ENCODE data around the gene MRE11. TPM values are rescaled to one million over a fixed set of nuclear protein-coding genes. Genes with fewer than 3 reads are reported as not detected.
"Not testable (repeated sequence)": the region's sequence is repeated elsewhere in the genome, so short reads cannot be mapped to it uniquely, and the experiment has no call there.

Gene MRE11
- total RNA-seq, 1 donor from 2014 or later: 7.3 TPM

DNA sequence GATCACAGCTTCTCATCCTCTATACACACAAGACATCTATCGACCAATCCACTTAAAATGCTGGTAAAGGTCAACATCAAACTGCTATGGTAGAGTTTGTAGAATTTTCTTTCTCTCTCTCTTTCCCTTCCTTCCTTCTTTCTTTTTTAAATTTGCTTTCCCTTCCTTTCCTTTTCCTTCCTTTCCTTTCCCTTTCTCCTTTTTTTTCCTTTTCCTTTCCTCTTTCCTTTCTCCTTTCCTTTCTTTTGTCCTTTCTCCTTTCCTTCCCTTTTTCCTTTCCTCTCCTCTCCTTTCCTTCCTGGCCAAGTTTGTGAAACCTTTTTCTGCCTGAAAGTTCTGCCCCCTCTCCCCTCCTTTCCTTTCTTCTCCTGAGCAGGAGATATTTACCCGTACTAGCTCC, 21.8 kb upstream of the MRE11 start:
- Histone ChIP-seq H3K4me1 (peaks cover 16% of the 10 kb centered on the region), H3K27ac (replicated peaks) (no peak overlapping the region), H3K27me3 (ENCODE audit: low read depth) (peaks cover 26% of the 10 kb centered on the region), H3K36me3 (no peaks in the 10 kb centered on the region), H3K9me3 (replicated peaks) (no peaks in the 10 kb centered on the region), H3K4me3 (no peak overlapping the region)
- TF ChIP-seq, protein P1, sequence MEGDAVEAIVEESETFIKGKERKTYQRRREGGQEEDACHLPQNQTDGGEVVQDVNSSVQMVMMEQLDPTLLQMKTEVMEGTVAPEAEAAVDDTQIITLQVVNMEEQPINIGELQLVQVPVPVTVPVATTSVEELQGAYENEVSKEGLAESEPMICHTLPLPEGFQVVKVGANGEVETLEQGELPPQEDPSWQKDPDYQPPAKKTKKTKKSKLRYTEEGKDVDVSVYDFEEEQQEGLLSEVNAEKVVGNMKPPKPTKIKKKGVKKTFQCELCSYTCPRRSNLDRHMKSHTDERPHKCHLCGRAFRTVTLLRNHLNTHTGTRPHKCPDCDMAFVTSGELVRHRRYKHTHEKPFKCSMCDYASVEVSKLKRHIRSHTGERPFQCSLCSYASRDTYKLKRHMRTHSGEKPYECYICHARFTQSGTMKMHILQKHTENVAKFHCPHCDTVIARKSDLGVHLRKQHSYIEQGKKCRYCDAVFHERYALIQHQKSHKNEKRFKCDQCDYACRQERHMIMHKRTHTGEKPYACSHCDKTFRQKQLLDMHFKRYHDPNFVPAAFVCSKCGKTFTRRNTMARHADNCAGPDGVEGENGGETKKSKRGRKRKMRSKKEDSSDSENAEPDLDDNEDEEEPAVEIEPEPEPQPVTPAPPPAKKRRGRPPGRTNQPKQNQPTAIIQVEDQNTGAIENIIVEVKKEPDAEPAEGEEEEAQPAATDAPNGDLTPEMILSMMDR (IDR thresholded peaks at IDR 0.05; ENCODE audit: borderline replicate concordance): no peak
- no peak for DNase-seq
- intact Hi-C loops (cut with micrococcal nuclease): no loop called here

DNA sequence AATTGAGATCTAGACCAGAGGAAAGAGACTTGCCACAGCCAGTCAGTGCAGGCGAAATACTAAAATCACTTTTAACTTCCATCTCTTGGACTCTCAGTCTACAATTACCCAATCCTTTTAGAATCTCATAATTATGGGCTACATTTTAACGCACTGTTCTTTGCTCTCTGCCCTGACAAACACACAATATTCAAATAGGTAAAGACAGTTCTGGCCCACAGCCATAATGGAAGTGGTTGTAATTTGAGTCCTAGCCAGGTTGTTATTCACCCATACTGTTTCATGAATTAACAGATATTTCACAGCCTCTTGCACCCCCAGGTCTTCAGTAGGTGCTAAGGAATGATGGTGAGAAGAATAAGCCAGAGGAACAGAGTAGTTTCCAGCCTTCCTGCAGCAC, 19.4 kb upstream of the MRE11 start:
- Histone ChIP-seq H3K9me3 (replicated peaks) (no peaks in the 10 kb centered on the region), H3K4me3 (no peak overlapping the region), H3K36me3 (no peaks in the 10 kb centered on the region), H3K4me1 (peaks cover 12% of the 10 kb centered on the region), H3K27me3 (ENCODE audit: low read depth) (peaks cover 26% of the 10 kb centered on the region), H3K27ac (replicated peaks) (no peak overlapping the region)
- intact Hi-C loops (cut with micrococcal nuclease): no loop called here
- TF ChIP-seq, protein P1 (IDR thresholded peaks at IDR 0.05; ENCODE audit: borderline replicate concordance): no peak
- no peak for DNase-seq

DNA sequence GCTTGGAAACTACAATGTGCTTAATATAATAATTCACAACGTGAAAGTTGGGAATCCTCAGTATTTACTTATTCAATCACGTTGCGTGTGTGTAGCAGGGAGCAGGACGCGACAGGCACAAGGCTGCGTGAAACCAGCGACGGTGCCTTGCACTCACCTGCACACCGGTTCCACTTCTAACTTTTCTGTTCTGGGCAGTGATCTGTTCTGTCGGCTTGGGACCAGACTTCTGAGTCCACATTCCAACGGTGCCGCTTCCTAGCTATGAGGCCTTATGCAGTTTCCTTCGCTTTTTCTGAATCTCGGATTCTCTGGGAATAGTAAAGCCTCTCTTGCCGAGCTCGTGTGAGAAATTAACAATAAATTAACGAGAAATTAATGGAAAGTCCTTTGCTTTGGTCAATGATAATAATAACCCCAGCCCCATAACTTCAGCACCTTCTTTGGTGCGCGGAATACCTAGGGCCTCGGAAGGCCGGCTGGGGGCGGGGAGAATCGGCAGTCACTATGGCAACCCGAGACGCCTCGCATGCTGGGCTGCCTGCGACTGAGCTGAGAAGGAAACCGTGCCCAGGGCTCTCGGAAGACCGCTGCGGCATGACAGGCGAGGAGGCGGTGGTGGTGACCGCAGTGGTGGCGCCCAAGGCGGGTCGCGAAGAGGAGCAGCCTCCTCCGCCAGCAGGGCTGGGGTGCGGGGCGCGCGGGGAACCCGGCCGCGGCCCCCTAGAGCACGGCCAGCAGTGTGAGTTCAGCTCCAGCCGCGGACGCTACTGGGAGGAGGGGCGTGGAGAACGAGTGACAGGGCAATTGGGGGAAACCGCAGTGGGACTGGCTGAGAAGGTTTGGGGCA, 18.5 kb upstream of the MRE11 start, which contains the start of gene C11orf97:
TSS of gene C11orf97 (plus strand) at position 530 of the 850 bp plus-strand sequence. CDS start at position 598, 68 bp downstream.
- no peaks in the 10 kb centered on the region for H3K36me3 ChIP-seq
- peaks cover 26% of the 10 kb centered on the region for H3K27me3 ChIP-seq (ENCODE audit: low read depth)
- DNase-seq: peak; percentile 46
- peaks cover 12% of the 10 kb centered on the region for H3K4me1 ChIP-seq
- no peaks in the 10 kb centered on the region for H3K9me3 ChIP-seq (replicated peaks)
- no peak within 1 kb of the TSS for H3K27ac ChIP-seq (replicated peaks)
- peak within 1 kb of the TSS; percentile 65 for H3K4me3 ChIP-seq
- intact Hi-C loops (cut with micrococcal nuclease): no loop called here
- TF ChIP-seq, protein P1 (IDR thresholded peaks at IDR 0.05; ENCODE audit: borderline replicate concordance): no peak

DNA sequence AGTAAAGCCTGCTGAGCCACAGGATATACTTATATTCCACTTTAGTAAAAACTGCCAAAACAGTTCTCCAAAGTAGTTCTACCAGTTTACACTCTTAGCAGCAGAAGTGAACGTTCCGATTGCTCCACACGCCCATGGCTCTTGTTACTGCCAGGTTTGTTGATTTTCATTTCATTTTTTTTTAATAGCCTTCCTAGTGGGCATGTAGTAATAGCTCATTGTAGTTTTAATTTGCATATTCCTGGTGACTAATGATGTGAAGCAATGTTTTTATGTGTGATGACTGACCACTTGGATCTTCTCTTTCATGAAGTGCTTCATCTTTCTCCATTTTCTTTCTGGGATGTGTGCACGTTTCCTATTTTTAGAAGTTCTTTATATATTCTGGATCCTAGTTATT, 13.8 kb upstream of the MRE11 start:
- peaks cover 7% of the 10 kb centered on the region for H3K4me1 ChIP-seq
- H3K27ac ChIP-seq (replicated peaks): no peak overlapping the region
- H3K9me3 ChIP-seq (replicated peaks): no peaks in the 10 kb centered on the region
- DNase-seq: no peak
- no peak overlapping the region for H3K4me3 ChIP-seq
- TF ChIP-seq, protein P1 (IDR thresholded peaks at IDR 0.05; ENCODE audit: borderline replicate concordance): no peak
- H3K27me3 ChIP-seq (ENCODE audit: low read depth): peaks cover 10% of the 10 kb centered on the region
- no peaks in the 10 kb centered on the region for H3K36me3 ChIP-seq
- intact Hi-C loops (cut with micrococcal nuclease): loop anchor here (10.0 kb wide), 1 partner anchor 613 kb away; no protein-coding TSS in a partner anchor

DNA sequence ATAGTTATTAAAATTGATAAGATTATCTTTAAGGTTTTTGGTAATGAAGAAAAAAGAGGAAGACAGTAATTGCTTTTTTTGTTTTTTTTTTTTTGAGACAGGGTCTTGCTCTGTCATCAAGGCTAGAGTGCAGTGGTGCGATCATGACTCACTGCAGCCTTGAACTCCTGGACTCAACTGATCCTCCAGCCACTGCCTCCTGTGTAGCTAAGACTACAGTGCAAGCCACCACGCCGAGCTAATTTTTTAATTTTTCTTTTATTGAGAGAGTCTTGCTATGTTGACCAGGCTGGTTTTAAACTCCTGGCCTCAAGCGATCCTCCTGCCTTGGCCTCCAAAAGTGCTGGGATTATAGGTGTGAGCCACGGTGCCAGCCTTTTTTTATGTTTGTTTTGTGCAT, 12.9 kb upstream of the MRE11 start:
- H3K4me3 ChIP-seq: not testable (repeated sequence)

More for the DNA sequence above, 12.9 kb upstream of the MRE11 start:
- not testable (repeated sequence) for H3K27me3 ChIP-seq (ENCODE audit: low read depth); H3K36me3 ChIP-seq; H3K27ac ChIP-seq (replicated peaks); DNase-seq; H3K4me1 ChIP-seq; H3K9me3 ChIP-seq (replicated peaks)
- intact Hi-C loops (cut with micrococcal nuclease): loop anchor here (10.0 kb wide), 1 partner anchor 612 kb away; no protein-coding TSS in a partner anchor

All from left ventricle myocardium inferior (tissue), 1 donor.